Skeletal muscle tissue (tissue), 4 donors: ENCODE data around the gene ZSCAN9. TPM values are rescaled to one million over a fixed set of nuclear protein-coding genes. Genes with fewer than 3 reads are reported as not detected.

Experiments used
- H3K27ac ChIP-seq: one replicate; pipeline ENCODE4 v1.7.0; 2013; ENCODE audit warnings: mild to moderate bottlenecking, low read depth, low read length, inconsistent platforms
- H3K27me3 ChIP-seq, 3 donors: one replicate each; pipeline ENCODE4 v1.7.0; 2013; ENCODE audit warnings: low read length in 3 of 3; ENCODE audit not compliant: control insufficient read depth in 3 of 3, insufficient read depth in 3 of 3
- H3K36me3 ChIP-seq, 3 donors: one replicate each; pipeline ENCODE4 v1.7.0; 2013; ENCODE audit warnings: low read length in 3 of 3; ENCODE audit not compliant: control insufficient read depth in 3 of 3, insufficient read depth in 3 of 3
- H3K4me1 ChIP-seq, 3 donors: one replicate each; pipeline ENCODE4 v1.7.0; 2013; ENCODE audit warnings: low read length in 3 of 3, mild to moderate bottlenecking in 3 of 3; ENCODE audit not compliant: control insufficient read depth in 3 of 3, insufficient read depth in 3 of 3
- H3K4me3 ChIP-seq, 3 donors: one replicate each; pipeline ENCODE4 v1.7.0; 2013; ENCODE audit warnings: low read length in 3 of 3
- H3K9ac ChIP-seq, 3 donors: one replicate each; pipeline ENCODE4 v1.7.0; 2013; ENCODE audit warnings: low read length in 3 of 3, mild to moderate bottlenecking in 3 of 3, moderate library complexity in 2 of 3, low read depth in 1 of 3
- H3K9me3 ChIP-seq, 3 donors: one replicate each; pipeline ENCODE4 v1.7.0; 2013; ENCODE audit warnings: low read length in 3 of 3; ENCODE audit not compliant: control insufficient read depth in 3 of 3
- total RNA-seq: library from RNA; depleted of rRNA; stranded (reverse); fragments of >200 nt; gene quantifications from one replicate; pipeline ENCODE4 v1.2.3, GENCODE V29; 2014
- donor health status: Osteomylitis.

ZSCAN9 gene
- total RNA-seq, 1 donor from 2014 or later = 18.8 TPM

GRCh38 chr6:28207510-28208110 lies 17.5 kb upstream of the ZSCAN9 start:
- Histone ChIP-seq H3K4me3 (peak overlapping the region; percentile 47 to 70 (median 67)), H3K4me1 (peaks cover 16 to 25% (median 21%) of the 10 kb centered on the region in 3 donors), H3K9me3 (peaks cover 0 to 5% (median 2%) of the 10 kb centered on the region in 3 donors), H3K27me3 (peaks cover 45 to 57% (median 50%) of the 10 kb centered on the region in 3 donors), H3K36me3 (no peaks in the 10 kb centered on the region), H3K9ac (peak overlapping the region in 1 of 3 donors; percentile 63), H3K27ac (no peak overlapping the region)

- H3K27me3 ChIP-seq = peaks cover 45 to 60% (median 53%) of the 10 kb centered on the region in 3 donors
- no peaks in the 10 kb centered on the region for H3K36me3 ChIP-seq
- H3K4me1 ChIP-seq = peaks cover 18 to 31% (median 24%) of the 10 kb centered on the region in 3 donors
- H3K27ac ChIP-seq = no peak overlapping the region
- H3K4me3 ChIP-seq = peak overlapping the region; percentile 47 to 70 (median 67)
- peak overlapping the region in 1 of 3 donors; percentile 63 for H3K9ac ChIP-seq
- peaks cover 0 to 5% (median 2%) of the 10 kb centered on the region in 3 donors for H3K9me3 ChIP-seq
These were observed 16.9 kb upstream of the ZSCAN9 start for GRCh38 chr6:28208111-28208659.

- Histone ChIP-seq H3K9me3 (peaks cover 0 to 2% (median 0%) of the 10 kb centered on the region in 3 donors), H3K4me1 (peaks cover 18 to 31% (median 24%) of the 10 kb centered on the region in 3 donors), H3K27me3 (peaks cover 44 to 64% (median 59%) of the 10 kb centered on the region in 3 donors), H3K4me3 (no peak overlapping the region), H3K36me3 (no peaks in the 10 kb centered on the region), H3K27ac (peak overlapping the region; percentile 65), H3K9ac (peak overlapping the region in 1 of 3 donors; percentile 1)
These were observed 15.1 kb upstream of the ZSCAN9 start for GRCh38 chr6:28209753-28210535.

DNA sequence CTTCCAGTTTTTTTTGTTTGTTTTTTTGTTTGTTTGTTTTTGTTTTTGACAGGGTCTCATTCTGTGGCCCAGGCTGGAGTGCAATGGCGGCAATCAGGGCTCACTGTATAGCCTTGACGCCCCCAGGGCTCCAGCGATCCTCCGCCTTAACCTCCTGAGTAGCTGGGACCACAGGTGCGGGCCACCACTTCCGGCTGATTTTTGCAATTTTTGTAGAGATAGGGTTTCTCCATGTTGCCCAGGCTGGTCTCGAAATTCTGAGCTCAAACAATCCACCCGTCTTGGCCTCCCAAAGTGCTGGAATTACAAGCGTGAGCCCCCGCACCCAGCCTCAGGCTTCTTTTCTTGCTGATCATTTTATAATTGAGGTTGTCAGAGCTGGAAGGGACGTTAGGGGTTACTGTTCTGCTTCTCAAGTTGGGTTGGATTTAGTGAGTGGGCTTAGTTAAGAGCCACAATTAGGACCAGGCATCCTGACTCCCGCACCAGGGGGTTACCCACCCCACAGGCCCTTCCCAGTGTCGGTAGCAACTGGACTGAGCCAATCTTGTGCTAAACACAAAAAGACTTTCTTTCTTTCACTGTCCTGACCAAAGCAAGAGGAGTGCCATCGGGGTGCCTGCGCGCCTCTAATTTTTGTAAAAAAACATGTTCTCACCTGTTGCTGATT lies 13.1 kb upstream of the ZSCAN9 start:
- H3K27ac ChIP-seq = peak overlapping the region; percentile 82
- H3K4me1 ChIP-seq = peaks cover 22 to 39% (median 31%) of the 10 kb centered on the region in 3 donors
- peak overlapping the region; percentile 34 to 71 (median 46) for H3K9ac ChIP-seq
- H3K36me3 ChIP-seq = no peaks in the 10 kb centered on the region
- H3K9me3 ChIP-seq = peaks cover 0 to 2% (median 0%) of the 10 kb centered on the region in 3 donors
- H3K27me3 ChIP-seq = peaks cover 40 to 61% (median 56%) of the 10 kb centered on the region in 3 donors
- peak overlapping the region; percentile 57 to 75 (median 61) for H3K4me3 ChIP-seq

DNA sequence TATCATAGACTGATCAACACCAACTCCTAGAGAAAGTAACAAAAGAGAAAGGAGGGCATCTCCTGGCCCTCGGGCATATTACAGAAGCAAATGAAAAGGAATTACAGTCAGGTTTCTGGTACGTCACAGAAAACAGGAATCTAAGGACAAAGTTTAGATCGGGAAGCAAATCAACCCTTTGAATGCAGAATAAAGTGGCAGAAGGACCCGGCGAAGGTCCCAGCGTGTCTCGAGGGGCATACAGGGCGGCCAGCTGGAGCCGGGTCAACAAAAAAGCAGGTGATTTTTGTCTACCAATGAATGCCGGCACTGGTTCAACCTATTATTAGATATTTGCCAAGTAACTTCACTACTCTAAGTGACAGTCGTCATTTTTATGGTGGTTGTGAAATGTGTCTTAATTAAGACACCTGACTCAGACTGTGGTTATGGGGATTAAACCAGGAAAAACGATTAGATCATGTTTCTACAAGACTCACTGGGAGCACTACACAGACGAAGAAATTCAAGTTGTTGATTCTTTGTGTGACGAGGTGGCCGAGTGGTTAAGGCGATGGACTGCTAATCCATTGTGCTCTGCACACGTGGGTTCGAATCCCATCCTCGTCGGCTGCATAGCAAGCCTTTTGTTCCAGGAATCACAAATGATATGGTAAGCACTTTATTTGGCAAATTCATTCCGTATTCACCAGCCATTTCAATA lies 12.4 kb upstream of the ZSCAN9 start:
- peaks cover 33 to 55% (median 49%) of the 10 kb centered on the region in 3 donors for H3K27me3 ChIP-seq
- peaks cover 22 to 40% (median 29%) of the 10 kb centered on the region in 3 donors for H3K4me1 ChIP-seq
- H3K27ac ChIP-seq = peak overlapping the region; percentile 82
- H3K9me3 ChIP-seq = peaks cover 0 to 2% (median 0%) of the 10 kb centered on the region in 3 donors
- H3K4me3 ChIP-seq = peak overlapping the region; percentile 60 to 75 (median 61)
- H3K9ac ChIP-seq = peak overlapping the region; percentile 34 to 71 (median 46)
- no peaks in the 10 kb centered on the region for H3K36me3 ChIP-seq

- Histone ChIP-seq H3K27ac (peak overlapping the region; percentile 82), H3K9me3 (peaks cover 0 to 2% (median 0%) of the 10 kb centered on the region in 3 donors), H3K4me3 (peak overlapping the region; percentile 60 to 75 (median 61)), H3K36me3 (no peaks in the 10 kb centered on the region), H3K27me3 (peaks cover 28 to 49% (median 44%) of the 10 kb centered on the region in 3 donors), H3K9ac (peak overlapping the region in 2 of 3 donors; percentile 34 to 47), H3K4me1 (peaks cover 23 to 40% (median 30%) of the 10 kb centered on the region in 3 donors)
These were observed 11.9 kb upstream of the ZSCAN9 start for GRCh38 chr6:28213213-28213523.

GRCh38 chr6:28215425-28215824 lies 9.7 kb upstream of the ZSCAN9 start:
- Histone ChIP-seq H3K36me3 (no peaks in the 10 kb centered on the region), H3K9me3 (no peaks in the 10 kb centered on the region), H3K27me3 (peaks cover 10 to 30% (median 30%) of the 10 kb centered on the region in 3 donors), H3K4me3 (no peak overlapping the region), H3K9ac (no peak overlapping the region), H3K4me1 (peaks cover 16 to 40% (median 32%) of the 10 kb centered on the region in 3 donors), H3K27ac (no peak overlapping the region)

- no peaks in the 10 kb centered on the region for H3K9me3 ChIP-seq
- H3K4me3 ChIP-seq = peak overlapping the region; percentile 68 to 84 (median 80)
- peaks cover 0 to 30% (median 19%) of the 10 kb centered on the region in 3 donors for H3K27me3 ChIP-seq
- peaks cover 15 to 30% (median 24%) of the 10 kb centered on the region in 3 donors for H3K4me1 ChIP-seq
- peak overlapping the region; percentile 87 for H3K27ac ChIP-seq
- H3K36me3 ChIP-seq = no peaks in the 10 kb centered on the region
- peak overlapping the region; percentile 57 to 85 (median 77) for H3K9ac ChIP-seq
These were observed 7.2 kb upstream of the ZSCAN9 start for GRCh38 chr6:28217890-28218289.
